Activated T-helper 2 cell treated with anti-CD3 and anti-CD28 coated beads, Interferon-gamma antibody, Interleukin-2, Interleukin-4, amounts not matched to agents 10 μg/mL and 5 μg/mL and 100 μg/mL, durations not matched to agents 14 hours and 24 hours and 36 hours (primary cell): ENCODE data around the gene CARMIL3. TPM values are rescaled to one million over a fixed set of nuclear protein-coding genes. Genes with fewer than 3 reads are reported as not detected.
"Not testable (repeated sequence)": the region's sequence is repeated elsewhere in the genome, so short reads cannot be mapped to it uniquely, and the experiment has no call there.

Source experiments
- DNase-seq: peaks from one replicate; pipeline ENCODE4 v3.0.0; 2021; ENCODE audit warnings: low spot score
- H3K27ac Mint-ChIP-seq: one replicate; pipeline ENCODE4 v1.8.0; 2021; ENCODE audit warnings: mixed read lengths
- H3K27me3 Mint-ChIP-seq: one replicate; pipeline ENCODE4 v1.8.0; 2021; ENCODE audit warnings: low read depth, mixed read lengths
- H3K36me3 Mint-ChIP-seq: one replicate; pipeline ENCODE4 v1.8.0; 2021; ENCODE audit warnings: low read depth, mixed read lengths
- H3K4me1 Mint-ChIP-seq: one replicate; pipeline ENCODE4 v1.8.0; 2021; ENCODE audit warnings: low read depth, mixed read lengths
- H3K4me3 Mint-ChIP-seq: one replicate; pipeline ENCODE4 v1.8.0; 2021; ENCODE audit warnings: low read depth, mild to moderate bottlenecking, moderate library complexity, mixed read lengths
- H3K9me3 Mint-ChIP-seq: one replicate; pipeline ENCODE4 v1.8.0; 2021; ENCODE audit warnings: mixed read lengths
- intact Hi-C: fragments of 100-400 bp; cut with micrococcal nuclease; formaldehyde crosslinking; loops from one replicate; pipeline ENCODE4 v1.15.1; 2023
- total RNA-seq: library from RNA; stranded (reverse); gene quantifications from 2 replicates; pipeline ENCODE4 v1.2.3, GENCODE V29; 2022

The CARMIL3 gene
- 1.3 and 1.7 TPM in 2 replicates for total RNA-seq

GRCh38 chr14:24051789-24052655 lies at the start of gene CARMIL3:
Gene CARMIL3 (plus strand): TSS chr14:24052009. CDS start chr14:24052154, 145 bp downstream.
- Mint-ChIP-seq H3K4me1 (peaks cover 17% of the 10 kb centered on the region), H3K27me3 (peaks cover 24% of the 10 kb centered on the region), H3K9me3 (no peaks in the 10 kb centered on the region), H3K27ac (peak within 1 kb of the TSS; percentile 61), H3K36me3 (no peaks in the 10 kb centered on the region), H3K4me3 (peak within 1 kb of the TSS; percentile 79)
- DNase-seq = peak; percentile 58
- intact Hi-C loops = loop anchor here (1.0 to 2.0 kb wide), 2 partner anchors 62 to 63 kb away; partner anchors contain the start of genes DCAF11, DHRS4L2 and NRL

- intact Hi-C loops, H3K27ac Mint-ChIP-seq, H3K27me3 Mint-ChIP-seq, H3K4me3 Mint-ChIP-seq, H3K9me3 Mint-ChIP-seq, DNase-seq: not testable (repeated sequence)
- H3K36me3 Mint-ChIP-seq = peaks cover 14% of the 10 kb centered on the region
- peaks cover 30% of the 10 kb centered on the region for H3K4me1 Mint-ChIP-seq
These were observed 45.4 kb upstream of the CARMIL3 start for GRCh38 chr14:24006471-24006816.

- Mint-ChIP-seq H3K36me3 (peaks cover 14% of the 10 kb centered on the region), H3K27ac (peak overlapping the region; percentile 53)
- intact Hi-C loops = not testable (repeated sequence)
These were observed 44.8 kb upstream of the CARMIL3 start for GRCh38 chr14:24006817-24007652.

GRCh38 chr14:24011051-24011450 lies 40.8 kb upstream of the CARMIL3 start:
- intact Hi-C loops = loop anchor here (5.0 to 10.0 kb wide), 2 partner anchors 56 to 286 kb away; partner anchors contain the start of genes DHRS1, DHRS4 and NOP9
- Mint-ChIP-seq H3K4me3 (no peak overlapping the region), H3K36me3 (peaks cover 22% of the 10 kb centered on the region), H3K4me1 (peaks cover 30% of the 10 kb centered on the region), H3K9me3 (no peaks in the 10 kb centered on the region), H3K27ac (peak overlapping the region; percentile 0), H3K27me3 (no peaks in the 10 kb centered on the region)
- DNase-seq = no peak

More at GRCh38 chr14:24006817-24007652, 44.8 kb upstream of the CARMIL3 start:
- H3K9me3 Mint-ChIP-seq, H3K27me3 Mint-ChIP-seq: not testable (repeated sequence)
- Mint-ChIP-seq H3K4me3 (peak overlapping the region; percentile 80), H3K4me1 (peaks cover 30% of the 10 kb centered on the region)
- peak; percentile 67 for DNase-seq

GRCh38 chr14:24012726-24013273 lies 39.0 kb upstream of the CARMIL3 start:
- Mint-ChIP-seq H3K4me1 (peaks cover 28% of the 10 kb centered on the region), H3K27me3 (peaks cover 11% of the 10 kb centered on the region), H3K36me3 (peaks cover 22% of the 10 kb centered on the region)
- not testable (repeated sequence) for H3K27ac Mint-ChIP-seq, H3K4me3 Mint-ChIP-seq, H3K9me3 Mint-ChIP-seq, DNase-seq
- intact Hi-C loops = loop anchor here (5.0 to 10.0 kb wide), 2 partner anchors 58 to 285 kb away; partner anchors contain the start of genes DHRS1, DHRS4 and NOP9

GRCh38 chr14:24013654-24014514 lies 37.9 kb upstream of the CARMIL3 start:
- no peak overlapping the region for H3K4me3 Mint-ChIP-seq
- peaks cover 18% of the 10 kb centered on the region for H3K36me3 Mint-ChIP-seq
- peaks cover 21% of the 10 kb centered on the region for H3K4me1 Mint-ChIP-seq
- DNase-seq = peak; percentile 51
- H3K27ac Mint-ChIP-seq = no peak overlapping the region
- peaks cover 6% of the 10 kb centered on the region for H3K9me3 Mint-ChIP-seq
- peaks cover 12% of the 10 kb centered on the region for H3K27me3 Mint-ChIP-seq
- intact Hi-C loops = loop anchor here (1.0 to 10.0 kb wide), 6 partner anchors 22 to 283 kb away; partner anchors contain the start of genes DHRS1, DHRS4, IRF9 and NOP9

GRCh38 chr14:24015745-24016144 lies 36.1 kb upstream of the CARMIL3 start:
- not testable (repeated sequence) for H3K27ac Mint-ChIP-seq, H3K4me3 Mint-ChIP-seq, DNase-seq
- Mint-ChIP-seq H3K36me3 (peaks cover 17% of the 10 kb centered on the region), H3K27me3 (peaks cover 12% of the 10 kb centered on the region), H3K4me1 (peaks cover 10% of the 10 kb centered on the region), H3K9me3 (peaks cover 12% of the 10 kb centered on the region)
- intact Hi-C loops = loop anchor here (2.0 to 10.0 kb wide), 2 partner anchors 61 to 145 kb away; partner anchors contain the start of genes DHRS4 and IRF9

GRCh38 chr14:24018978-24019377 lies 32.8 kb upstream of the CARMIL3 start:
- H3K9me3 Mint-ChIP-seq = peaks cover 12% of the 10 kb centered on the region
- H3K27me3 Mint-ChIP-seq = peaks cover 15% of the 10 kb centered on the region
- not testable (repeated sequence) for DNase-seq, H3K4me1 Mint-ChIP-seq, H3K4me3 Mint-ChIP-seq, H3K27ac Mint-ChIP-seq
- intact Hi-C loops = loop anchor here (10.0 kb wide), 1 partner anchor 64 kb away; the partner anchor contains the start of gene DHRS4
- H3K36me3 Mint-ChIP-seq = peaks cover 11% of the 10 kb centered on the region

- peaks cover 10% of the 10 kb centered on the region for H3K36me3 Mint-ChIP-seq
- H3K4me1 Mint-ChIP-seq, H3K4me3 Mint-ChIP-seq, DNase-seq, H3K27ac Mint-ChIP-seq: not testable (repeated sequence)
- intact Hi-C loops = loop anchor here (10.0 kb wide), 1 partner anchor 65 kb away; the partner anchor contains the start of gene DHRS4
- peaks cover 12% of the 10 kb centered on the region for H3K9me3 Mint-ChIP-seq
- peaks cover 17% of the 10 kb centered on the region for H3K27me3 Mint-ChIP-seq
These were observed 31.9 kb upstream of the CARMIL3 start for GRCh38 chr14:24019944-24020343.

- DNase-seq, intact Hi-C loops, H3K4me1 Mint-ChIP-seq, H3K4me3 Mint-ChIP-seq, H3K27ac Mint-ChIP-seq, H3K36me3 Mint-ChIP-seq: not testable (repeated sequence)
- Mint-ChIP-seq H3K9me3 (peaks cover 12% of the 10 kb centered on the region), H3K27me3 (peaks cover 17% of the 10 kb centered on the region)
These were observed 31.3 kb upstream of the CARMIL3 start for GRCh38 chr14:24020520-24020919.

- H3K9me3 Mint-ChIP-seq, H3K4me3 Mint-ChIP-seq, H3K27ac Mint-ChIP-seq, H3K4me1 Mint-ChIP-seq, H3K36me3 Mint-ChIP-seq, DNase-seq, intact Hi-C loops: not testable (repeated sequence)
- peaks cover 24% of the 10 kb centered on the region for H3K27me3 Mint-ChIP-seq
These were observed 26.8 kb upstream of the CARMIL3 start for GRCh38 chr14:24024939-24025418.
